C4-2B (cell line): ENCODE data around the gene PDXDC1.
"Not testable (repeated sequence)": the region's sequence is repeated elsewhere in the genome, so short reads cannot be mapped to it uniquely, and the experiment has no call there.

Experiments used
- ZFX ChIP-seq: fragments of 450-650 bp; IDR thresholded peaks from 2 replicates; pipeline ENCODE4 v1.6.1; 2017
- TF ChIP-seq, protein P1 (sequence below): fragments of 450-650 bp; conservative IDR thresholded peaks from 2 replicates; pipeline ENCODE4 v1.5.1; 2017; ENCODE audit warnings: mild to moderate bottlenecking

GRCh38 chr16:14969795-14970194, 5.0 kb upstream of the PDXDC1 start:
- TF ChIP-seq, protein P1, sequence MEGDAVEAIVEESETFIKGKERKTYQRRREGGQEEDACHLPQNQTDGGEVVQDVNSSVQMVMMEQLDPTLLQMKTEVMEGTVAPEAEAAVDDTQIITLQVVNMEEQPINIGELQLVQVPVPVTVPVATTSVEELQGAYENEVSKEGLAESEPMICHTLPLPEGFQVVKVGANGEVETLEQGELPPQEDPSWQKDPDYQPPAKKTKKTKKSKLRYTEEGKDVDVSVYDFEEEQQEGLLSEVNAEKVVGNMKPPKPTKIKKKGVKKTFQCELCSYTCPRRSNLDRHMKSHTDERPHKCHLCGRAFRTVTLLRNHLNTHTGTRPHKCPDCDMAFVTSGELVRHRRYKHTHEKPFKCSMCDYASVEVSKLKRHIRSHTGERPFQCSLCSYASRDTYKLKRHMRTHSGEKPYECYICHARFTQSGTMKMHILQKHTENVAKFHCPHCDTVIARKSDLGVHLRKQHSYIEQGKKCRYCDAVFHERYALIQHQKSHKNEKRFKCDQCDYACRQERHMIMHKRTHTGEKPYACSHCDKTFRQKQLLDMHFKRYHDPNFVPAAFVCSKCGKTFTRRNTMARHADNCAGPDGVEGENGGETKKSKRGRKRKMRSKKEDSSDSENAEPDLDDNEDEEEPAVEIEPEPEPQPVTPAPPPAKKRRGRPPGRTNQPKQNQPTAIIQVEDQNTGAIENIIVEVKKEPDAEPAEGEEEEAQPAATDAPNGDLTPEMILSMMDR: not testable (repeated sequence)
- TF ChIP-seq ZFX: not testable (repeated sequence)
